Upper lobe of right lung (tissue), 1 donor: ENCODE measurements around the gene ZNF469. TPM values are rescaled to one million over a fixed set of nuclear protein-coding genes. Genes with fewer than 3 reads are reported as not detected.
"Not testable (repeated sequence)": the region's sequence is repeated elsewhere in the genome, so short reads cannot be mapped to it uniquely, and the experiment has no call there.

Experiments used
- ATAC-seq: fragments of 200-7000 bp; cut with Tn5 transposase; one replicate; pipeline ENCODE4 v1.9.1; 2020; ENCODE audit warnings: mild to moderate bottlenecking, moderate library complexity
- DNase-seq: peaks from one replicate; pipeline ENCODE4 v3.0.0-alpha.2; 2020
- H3K27ac ChIP-seq: fragments of 200-600 bp; one replicate; pipeline ENCODE4 v1.8.0; 2022
- H3K27me3 ChIP-seq: fragments of 200-600 bp; one replicate; pipeline ENCODE4 v1.8.0; 2022; ENCODE audit warnings: mild to moderate bottlenecking
- H3K36me3 ChIP-seq: fragments of 200-600 bp; one replicate; pipeline ENCODE4 v1.8.0; 2022
- H3K4me1 ChIP-seq: fragments of 200-600 bp; one replicate; pipeline ENCODE4 v1.8.0; 2022
- H3K4me3 ChIP-seq: fragments of 200-600 bp; one replicate; pipeline ENCODE4 v1.8.0; 2022; ENCODE audit warnings: mild to moderate bottlenecking
- H3K9me3 ChIP-seq: fragments of 200-600 bp; one replicate; pipeline ENCODE4 v1.8.0; 2022
- CTCF ChIP-seq: fragments of 200-600 bp; IDR thresholded peaks from one replicate; pipeline ENCODE4 v1.8.0; 2022; ENCODE audit warnings: antibody characterized with exemption
- intact Hi-C: fragments of 100-400 bp; cut with DNase I; formaldehyde crosslinking; loops from one replicate; pipeline ENCODE4 v1.11.0; 2022
- total RNA-seq: library from RNA; stranded (reverse); fragmentation: NEBNext Ultra II Directional; extraction: Animal tissue kit (Norgen Biotek cat#: 25700); gene quantifications from one replicate; pipeline ENCODE4 v1.2.1, GENCODE V29; 2021
- donor health status: DM: no; HTN: yes; CAD: no; lungs with severe emphysema.

Gene ZNF469
- total RNA-seq, 1 donor from 2014 or later, result 2.1 TPM

- Histone ChIP-seq H3K36me3 (no peaks in the 10 kb centered on the region), H3K27ac (no peak overlapping the region), H3K4me1 (no peaks in the 10 kb centered on the region), H3K9me3 (no peaks in the 10 kb centered on the region), H3K4me3 (no peak overlapping the region), H3K27me3 (no peaks in the 10 kb centered on the region)
- intact Hi-C loops, result no loop called here
- DNase-seq, result peak; percentile 32
- no peak for ATAC-seq
- no peak for TF ChIP-seq CTCF
Observed at GRCh38 chr16:88356124-88356726, 26.5 kb upstream of the ZNF469 start.

DNA sequence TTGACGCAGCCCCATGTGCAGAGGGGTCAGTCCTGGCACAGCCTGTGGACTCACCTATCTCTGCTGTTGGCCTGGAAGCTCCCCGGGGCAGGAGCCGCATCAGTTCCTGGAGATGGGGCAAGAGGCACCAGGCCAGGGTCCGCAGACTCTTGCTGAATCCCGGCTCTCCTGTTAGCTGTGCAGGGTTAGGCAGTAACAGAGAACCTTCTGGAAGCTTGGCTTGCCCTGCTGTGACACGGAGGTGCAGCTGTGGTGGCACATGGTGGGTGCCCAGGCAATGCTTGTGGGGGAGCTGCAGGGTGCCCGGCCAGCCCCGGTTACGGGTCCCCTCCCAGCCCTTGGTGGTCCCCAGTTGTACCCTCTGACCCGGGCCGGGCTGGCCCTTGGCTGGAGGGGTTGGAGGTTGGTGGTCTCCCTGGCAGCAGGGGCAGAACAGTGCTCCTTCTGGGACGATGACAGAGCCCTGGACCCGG lies 26.0 kb upstream of the ZNF469 start:
- intact Hi-C loops, result no loop called here
- Histone ChIP-seq H3K9me3 (no peaks in the 10 kb centered on the region), H3K4me1 (no peaks in the 10 kb centered on the region), H3K36me3 (no peaks in the 10 kb centered on the region), H3K27ac (no peak overlapping the region), H3K27me3 (no peaks in the 10 kb centered on the region), H3K4me3 (no peak overlapping the region)
- ATAC-seq (no peak), DNase-seq (no peak)
- no peak for TF ChIP-seq CTCF

DNA sequence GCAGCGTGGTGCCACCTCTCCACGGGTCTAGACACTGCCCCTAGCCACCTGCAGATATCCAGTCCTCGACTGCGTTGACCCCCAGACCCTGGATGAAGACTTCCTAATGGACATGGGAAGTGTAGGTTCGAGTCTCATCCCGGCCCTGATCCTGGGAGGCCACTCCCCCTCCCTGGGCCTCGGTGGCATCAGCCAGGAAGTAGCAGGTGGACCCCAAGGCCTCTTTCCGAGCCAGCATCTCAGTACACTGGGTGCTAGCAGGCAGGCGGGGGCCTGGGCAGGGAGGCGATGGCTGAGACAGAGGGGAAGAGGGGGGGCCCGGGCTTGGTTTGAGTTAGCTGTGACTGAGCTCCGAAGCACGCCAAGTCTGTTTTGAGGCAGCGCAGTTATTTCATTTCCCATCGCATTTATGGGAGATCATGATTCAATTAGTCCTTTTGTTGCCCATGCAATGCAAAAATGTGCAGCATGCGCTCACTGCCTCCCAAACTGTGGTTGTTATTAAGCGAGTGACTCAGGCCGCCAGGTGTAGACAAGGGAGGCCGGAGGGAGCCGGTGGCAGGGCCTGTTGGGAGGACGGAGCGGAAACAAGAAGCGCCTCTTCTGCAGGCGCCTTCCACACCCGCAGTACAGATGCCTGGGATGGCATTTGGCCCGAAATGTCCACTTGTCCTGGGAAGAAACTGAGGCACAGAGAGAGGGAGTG lies 25.3 kb upstream of the ZNF469 start:
- no peak for DNase-seq
- H3K27me3 ChIP-seq, result no peaks in the 10 kb centered on the region
- H3K4me1 ChIP-seq, result no peaks in the 10 kb centered on the region
- no peak for ATAC-seq
- no peaks in the 10 kb centered on the region for H3K36me3 ChIP-seq
- TF ChIP-seq CTCF, result no peak
- H3K9me3 ChIP-seq, result no peaks in the 10 kb centered on the region
- H3K4me3 ChIP-seq, result no peak overlapping the region
- no peak overlapping the region for H3K27ac ChIP-seq
- intact Hi-C loops, result no loop called here

DNA sequence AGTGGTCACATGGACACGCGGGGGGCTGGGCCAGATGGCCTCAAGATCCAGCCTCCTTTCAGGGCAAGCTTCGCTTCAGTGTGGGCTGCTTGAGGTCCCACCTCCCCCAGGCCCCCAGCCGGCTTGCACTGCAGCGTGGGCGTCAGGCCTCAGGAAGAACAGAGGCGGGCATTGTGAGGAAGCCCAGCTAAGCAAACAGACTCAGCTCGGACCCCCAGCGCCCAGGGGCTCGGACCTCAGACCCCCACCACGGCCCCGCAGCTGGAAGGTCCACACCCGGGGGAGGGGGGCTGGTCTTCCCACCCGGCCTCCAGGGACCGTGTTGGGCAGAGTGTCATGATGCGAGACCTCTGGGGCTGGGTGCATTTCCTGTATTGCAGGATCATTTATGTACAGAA lies 24.7 kb upstream of the ZNF469 start:
- no peak for TF ChIP-seq CTCF
- Histone ChIP-seq H3K36me3 (no peaks in the 10 kb centered on the region), H3K27me3 (no peaks in the 10 kb centered on the region), H3K4me1 (no peaks in the 10 kb centered on the region), H3K9me3 (no peaks in the 10 kb centered on the region), H3K4me3 (no peak overlapping the region), H3K27ac (no peak overlapping the region)
- no peak for ATAC-seq
- peak; percentile 62 for DNase-seq
- intact Hi-C loops, result no loop called here

GRCh38 chr16:88359008-88359407 lies 23.8 kb upstream of the ZNF469 start:
- TF ChIP-seq CTCF, result no peak
- no peak for ATAC-seq
- Histone ChIP-seq H3K36me3 (no peaks in the 10 kb centered on the region), H3K9me3 (no peaks in the 10 kb centered on the region), H3K4me1 (no peaks in the 10 kb centered on the region), H3K27me3 (no peaks in the 10 kb centered on the region), H3K4me3 (no peak overlapping the region), H3K27ac (no peak overlapping the region)
- DNase-seq, result peak; percentile 50
- intact Hi-C loops, result no loop called here

- intact Hi-C loops, ATAC-seq: not testable (repeated sequence)
- peak; percentile 30 for DNase-seq
Observed at GRCh38 chr16:88360401-88360800, 22.4 kb upstream of the ZNF469 start.

More at GRCh38 chr16:88360401-88360800, 22.4 kb upstream of the ZNF469 start:
- not testable (repeated sequence) for H3K4me1 ChIP-seq, H3K36me3 ChIP-seq, H3K27me3 ChIP-seq, H3K9me3 ChIP-seq, H3K4me3 ChIP-seq, H3K27ac ChIP-seq
